ENCODE results near the gene DPP6.

DPP6 gene

DNA sequence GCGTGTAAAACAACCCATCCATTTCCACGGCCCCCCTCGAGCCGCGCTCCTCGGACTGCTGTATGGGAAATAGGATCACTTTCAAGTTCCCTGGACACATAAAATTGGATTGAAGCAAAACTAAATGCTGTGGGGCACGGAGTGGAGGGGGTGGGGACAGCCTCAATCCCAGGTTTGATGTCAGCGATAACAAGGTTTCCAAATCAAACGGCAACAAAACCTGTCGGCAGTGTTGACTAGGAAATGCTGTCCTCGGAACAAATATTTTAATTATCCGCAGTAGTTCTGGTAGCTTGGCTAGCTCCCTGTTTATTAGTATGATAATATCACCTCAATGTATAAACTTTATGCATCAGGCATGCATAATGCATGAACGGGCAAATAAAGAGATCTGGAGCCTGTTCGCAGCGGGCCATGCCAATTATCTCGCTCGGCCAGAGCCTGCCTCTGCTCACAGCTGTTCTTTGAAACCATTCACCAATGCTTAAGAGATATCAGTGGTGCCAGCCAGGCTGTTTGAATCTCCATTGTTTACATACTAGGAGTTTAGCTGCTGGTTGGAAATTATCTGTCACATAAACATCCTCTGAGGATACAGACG, 789.6 kb downstream of the DPP6 start:
- TF ChIP-seq, protein P1, sequence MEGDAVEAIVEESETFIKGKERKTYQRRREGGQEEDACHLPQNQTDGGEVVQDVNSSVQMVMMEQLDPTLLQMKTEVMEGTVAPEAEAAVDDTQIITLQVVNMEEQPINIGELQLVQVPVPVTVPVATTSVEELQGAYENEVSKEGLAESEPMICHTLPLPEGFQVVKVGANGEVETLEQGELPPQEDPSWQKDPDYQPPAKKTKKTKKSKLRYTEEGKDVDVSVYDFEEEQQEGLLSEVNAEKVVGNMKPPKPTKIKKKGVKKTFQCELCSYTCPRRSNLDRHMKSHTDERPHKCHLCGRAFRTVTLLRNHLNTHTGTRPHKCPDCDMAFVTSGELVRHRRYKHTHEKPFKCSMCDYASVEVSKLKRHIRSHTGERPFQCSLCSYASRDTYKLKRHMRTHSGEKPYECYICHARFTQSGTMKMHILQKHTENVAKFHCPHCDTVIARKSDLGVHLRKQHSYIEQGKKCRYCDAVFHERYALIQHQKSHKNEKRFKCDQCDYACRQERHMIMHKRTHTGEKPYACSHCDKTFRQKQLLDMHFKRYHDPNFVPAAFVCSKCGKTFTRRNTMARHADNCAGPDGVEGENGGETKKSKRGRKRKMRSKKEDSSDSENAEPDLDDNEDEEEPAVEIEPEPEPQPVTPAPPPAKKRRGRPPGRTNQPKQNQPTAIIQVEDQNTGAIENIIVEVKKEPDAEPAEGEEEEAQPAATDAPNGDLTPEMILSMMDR (conservative IDR thresholded peaks at IDR 0.05; ENCODE audit: control insufficient read depth, insufficient read depth, low read depth, low read length), result no peak
- DNase-seq (ENCODE audit: low read depth), result no peak
- no peak overlapping the region for H3K4me3 ChIP-seq (ENCODE audit: control insufficient read depth, low read depth, low read length)

DNA sequence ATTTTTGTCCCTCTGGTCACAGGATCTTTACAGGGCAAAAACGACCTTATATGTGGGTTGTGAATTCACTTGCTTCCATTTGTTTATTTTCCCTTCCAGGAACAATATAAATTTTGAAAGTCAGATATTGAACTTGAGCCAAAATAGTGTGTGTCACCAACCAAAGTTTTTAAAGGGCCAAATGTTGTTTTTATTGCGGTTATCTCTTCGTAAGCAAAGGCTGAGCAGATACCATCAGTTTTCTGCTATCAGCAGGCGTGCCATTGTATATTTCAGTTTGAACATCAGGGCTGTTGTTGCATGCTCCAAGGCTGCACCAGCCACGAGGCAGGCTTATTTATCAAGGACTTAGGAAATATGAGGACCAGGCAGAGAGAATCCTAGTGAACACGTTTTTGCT, 790.4 kb downstream of the DPP6 start:
- TF ChIP-seq, protein P1 (conservative IDR thresholded peaks at IDR 0.05; ENCODE audit: control insufficient read depth, insufficient read depth, low read depth, low read length), result no peak
- no peak overlapping the region for H3K4me3 ChIP-seq (ENCODE audit: control insufficient read depth, low read depth, low read length)

GRCh38 chr7:154843670-154844237, 791.6 kb downstream of the DPP6 start:
- DNase-seq (ENCODE audit: low read depth), result no peak
- H3K4me3 ChIP-seq (ENCODE audit: control insufficient read depth, low read depth, low read length), result no peak overlapping the region
- TF ChIP-seq, protein P1 (conservative IDR thresholded peaks at IDR 0.05; ENCODE audit: control insufficient read depth, insufficient read depth, low read depth, low read length), result no peak

More for the DNA sequence above, 790.4 kb downstream of the DPP6 start:
- DNase-seq (ENCODE audit: low read depth), result no peak

DNA sequence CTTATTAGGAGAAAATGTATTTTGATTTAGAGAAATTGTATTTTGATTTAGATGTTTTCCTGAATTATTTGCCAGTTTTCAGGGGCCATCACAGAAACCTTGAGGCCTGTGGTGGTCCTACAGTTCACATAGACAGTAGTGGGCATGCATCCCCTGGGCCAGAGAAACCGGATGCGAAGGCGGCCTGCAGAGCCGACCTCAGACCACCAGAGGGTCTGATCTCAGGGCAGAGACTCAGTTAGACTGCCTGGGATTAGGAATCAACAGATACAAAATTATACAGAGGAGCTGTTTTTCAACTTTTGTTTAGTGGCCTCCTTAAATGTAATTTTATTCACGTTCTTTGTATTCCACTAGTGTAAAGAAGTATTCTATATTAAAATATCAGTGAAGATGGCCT, 792.3 kb downstream of the DPP6 start:
- no peak overlapping the region for H3K4me3 ChIP-seq (ENCODE audit: control insufficient read depth, low read depth, low read length)
- TF ChIP-seq, protein P1 (conservative IDR thresholded peaks at IDR 0.05; ENCODE audit: control insufficient read depth, insufficient read depth, low read depth, low read length), result no peak
- DNase-seq (ENCODE audit: low read depth), result no peak

- H3K4me3 ChIP-seq (ENCODE audit: control insufficient read depth, low read depth, low read length), result no peak overlapping the region
- DNase-seq (ENCODE audit: low read depth), result no peak
- TF ChIP-seq, protein P1 (conservative IDR thresholded peaks at IDR 0.05; ENCODE audit: control insufficient read depth, insufficient read depth, low read depth, low read length), result no peak
Observed at GRCh38 chr7:154844955-154845354, 792.8 kb downstream of the DPP6 start.

- no peak overlapping the region for H3K4me3 ChIP-seq (ENCODE audit: control insufficient read depth, low read depth, low read length)
- no peak for DNase-seq (ENCODE audit: low read depth)
- TF ChIP-seq, protein P1 (conservative IDR thresholded peaks at IDR 0.05; ENCODE audit: control insufficient read depth, insufficient read depth, low read depth, low read length), result no peak
Observed at GRCh38 chr7:154848464-154848863, 796.3 kb downstream of the DPP6 start.

All from fibroblast of mammary gland (primary cell).